Choroid plexus epithelial cell (primary cell): ENCODE measurements around the gene OR52B6.

Experiments
- DNase-seq: peaks from one replicate; pipeline ENCODE4 v3.0.0-alpha.2; 2010; ENCODE audit warnings: low read depth
- H3K4me3 ChIP-seq: 2 replicates; pipeline ENCODE4 v1.5.1; 2011; ENCODE audit warnings: low read depth, mild to moderate bottlenecking, control low read depth, low read length, moderate library complexity
- CTCF ChIP-seq: conservative IDR thresholded peaks from 2 replicates; pipeline ENCODE4 v1.5.1; 2011; ENCODE audit warnings: low read depth, mild to moderate bottlenecking, control low read depth, inconsistent platforms, low read length, moderate library complexity

OR52B6 gene

GRCh38 chr11:5548440-5548839, 32.2 kb upstream of the OR52B6 start, which contains the start of gene OR52H1:
Gene OR52H1, minus strand, starts transcription at chr11:5548540. Its CDS starts 3,035 bp downstream, at chr11:5545505.
- no peak for TF ChIP-seq CTCF
- H3K4me3 ChIP-seq = no peak within 1 kb of the TSS
- DNase-seq = no peak

GRCh38 chr11:5550440-5551095, 30.1 kb upstream of the OR52B6 start:
- TF ChIP-seq CTCF = no peak
- no peak overlapping the region for H3K4me3 ChIP-seq
- peak; percentile 71 for DNase-seq

DNA sequence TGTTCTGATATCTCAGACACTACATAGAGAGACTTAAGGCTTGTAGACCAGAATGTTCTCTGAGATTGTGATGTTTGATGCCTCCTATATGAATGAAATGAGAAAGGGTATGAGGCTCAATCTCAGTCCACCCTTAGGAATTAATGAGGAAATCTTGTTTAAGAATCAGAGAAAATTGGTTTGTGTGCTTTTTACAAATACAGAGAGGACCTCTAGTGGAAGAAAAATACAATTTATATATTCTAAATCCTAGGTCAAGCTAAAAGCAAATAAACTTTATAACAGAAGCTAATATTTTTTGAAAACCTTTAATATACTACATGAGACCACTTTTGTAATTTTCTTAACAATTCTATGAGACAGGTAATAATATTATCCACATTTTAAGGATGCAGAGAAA, 27.3 kb upstream of the OR52B6 start:
- H3K4me3 ChIP-seq = no peak overlapping the region
- DNase-seq = peak; percentile 15
- TF ChIP-seq CTCF = peak; percentile 26

DNA sequence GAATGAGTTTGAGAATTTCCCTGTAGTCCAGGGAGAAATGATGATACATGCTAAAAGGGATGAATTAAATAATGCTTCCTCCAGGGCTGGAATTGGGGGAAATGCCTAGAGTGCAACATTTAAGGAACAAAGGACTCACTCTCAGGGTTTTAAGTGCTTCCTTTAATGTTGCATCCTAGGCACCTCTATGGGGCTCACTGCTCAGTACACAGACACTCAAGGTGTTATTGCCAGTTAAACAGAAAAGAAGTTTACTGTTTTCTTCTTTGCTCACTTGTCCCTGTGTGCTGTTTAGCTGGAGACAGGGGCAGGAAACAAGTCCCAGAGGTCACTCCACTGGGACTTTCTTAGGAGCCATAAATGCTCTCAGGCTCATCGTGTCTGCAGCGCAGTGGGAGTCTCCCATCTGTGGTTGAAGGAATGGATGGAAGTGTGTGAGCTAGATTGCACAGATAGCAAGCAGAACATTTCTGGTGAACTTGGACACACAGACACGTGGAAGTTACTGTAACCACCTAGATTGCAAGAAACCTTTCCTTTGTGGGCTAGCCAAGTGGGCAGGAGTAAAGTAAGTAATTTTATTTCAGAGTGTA, 24.0 kb upstream of the OR52B6 start:
- no peak for TF ChIP-seq CTCF
- DNase-seq = no peak
- H3K4me3 ChIP-seq = no peak overlapping the region

- no peak for TF ChIP-seq CTCF
- DNase-seq = no peak
- H3K4me3 ChIP-seq = no peak overlapping the region
These were observed 22.9 kb upstream of the OR52B6 start for GRCh38 chr11:5557751-5558150.

- peak; percentile 26 for DNase-seq
- TF ChIP-seq CTCF = no peak
- H3K4me3 ChIP-seq = no peak overlapping the region
These were observed 16.2 kb upstream of the OR52B6 start for GRCh38 chr11:5564259-5565019.
